ENCODE data around the gene ARFRP1. TPM values are rescaled to one million over a fixed set of nuclear protein-coding genes. Genes with fewer than 3 reads are reported as not detected.

ARFRP1 gene
- total RNA-seq, 1 donor from 2014 or later: 49.4 TPM

DNA sequence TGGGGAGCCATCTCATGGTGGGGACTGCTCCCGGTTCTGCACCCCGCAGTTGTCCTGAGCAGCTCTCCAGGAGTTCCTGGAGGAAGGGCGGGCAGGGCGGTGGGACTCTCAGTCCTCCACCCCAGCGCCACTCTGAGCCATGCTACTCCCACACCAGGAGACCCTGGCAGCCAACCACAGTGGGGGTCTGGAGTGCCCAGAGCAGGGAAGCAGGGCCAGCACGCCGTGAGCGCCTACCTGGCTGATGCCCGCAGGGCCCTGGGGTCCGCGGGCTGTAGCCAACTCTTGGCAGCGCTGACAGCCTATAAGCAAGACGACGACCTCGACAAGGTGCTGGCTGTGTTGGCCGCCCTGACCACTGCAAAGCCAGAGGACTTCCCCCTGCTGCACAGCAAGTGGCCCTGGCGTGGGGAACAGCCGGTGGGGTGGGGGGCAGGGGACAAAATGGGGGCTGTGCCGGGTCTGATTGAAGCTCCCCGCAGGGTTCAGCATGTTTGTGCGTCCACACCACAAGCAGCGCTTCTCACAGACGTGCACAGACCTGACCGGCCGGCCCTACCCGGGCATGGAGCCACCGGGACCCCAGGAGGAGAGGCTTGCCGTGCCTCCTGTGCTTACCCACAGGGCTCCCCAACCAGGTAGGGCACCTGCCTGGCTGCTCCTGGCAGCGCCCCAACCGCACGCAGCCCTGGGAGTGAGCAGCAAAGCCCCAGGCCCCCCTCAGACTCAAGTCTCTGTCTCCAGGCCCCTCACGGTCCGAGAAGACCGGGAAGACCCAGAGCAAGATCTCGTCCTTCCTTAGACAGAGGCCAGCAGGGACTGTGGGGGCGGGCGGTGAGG, 13.0 kb downstream of the ARFRP1 start:
- H3K27me3 ChIP-seq: no peaks in the 10 kb centered on the region
- DNase-seq (no peak), ATAC-seq (no peak)
- H3K4me1 ChIP-seq: peaks cover 16% of the 10 kb centered on the region
- H3K4me3 ChIP-seq: no peak overlapping the region
- TF ChIP-seq CTCF (IDR thresholded peaks at IDR 0.05): no peak
- intact Hi-C loops (cut with DNase I): no loop called here
- no peak overlapping the region for H3K27ac ChIP-seq
- no peaks in the 10 kb centered on the region for H3K9me3 ChIP-seq
- peaks cover 15% of the 10 kb centered on the region for H3K36me3 ChIP-seq

DNA sequence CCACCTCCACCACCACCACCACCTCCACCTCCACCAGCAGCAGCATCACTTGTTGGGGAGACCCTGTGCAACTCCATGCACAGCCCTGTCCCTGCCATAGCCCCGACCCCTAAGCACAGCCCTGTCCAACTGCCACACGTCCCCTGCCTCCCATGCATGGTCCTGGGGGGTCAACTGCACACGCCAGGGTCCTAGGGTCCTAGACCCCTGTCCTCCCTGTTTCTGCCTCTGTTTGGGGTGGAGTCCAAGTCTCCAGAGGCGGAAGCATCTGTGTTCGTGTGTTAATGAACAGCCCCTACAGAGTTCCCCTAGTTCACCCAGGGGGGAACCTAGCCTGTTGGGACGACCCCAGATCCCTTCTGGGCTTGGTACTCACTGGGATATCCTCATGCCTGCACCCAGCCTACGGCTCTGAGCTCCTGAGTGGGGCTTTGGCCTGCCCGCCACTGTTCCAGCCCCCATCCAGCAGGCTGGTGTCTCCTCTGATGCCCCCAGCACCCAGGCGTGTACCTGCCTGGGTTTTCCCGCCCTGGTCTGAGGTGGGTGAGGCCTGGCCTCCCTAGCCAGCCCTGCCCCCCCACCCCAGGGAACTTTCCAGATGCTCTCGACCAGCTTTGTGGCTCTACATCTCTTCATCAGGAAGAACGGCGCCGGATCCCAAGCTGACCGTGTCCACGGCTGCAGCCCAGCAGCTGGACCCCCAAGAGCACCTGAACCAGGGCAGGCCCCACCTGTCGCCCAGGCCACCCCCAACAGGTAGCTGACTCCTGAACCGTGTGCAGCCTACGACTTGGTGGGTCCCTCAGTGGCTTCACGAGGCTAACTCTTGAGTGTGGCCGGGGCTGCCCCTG, 13.8 kb downstream of the ARFRP1 start:
- intact Hi-C loops (cut with DNase I): no loop called here
- DNase-seq (no peak), ATAC-seq (no peak)
- TF ChIP-seq CTCF (IDR thresholded peaks at IDR 0.05): no peak
- no peaks in the 10 kb centered on the region for H3K27me3 ChIP-seq
- H3K9me3 ChIP-seq: no peaks in the 10 kb centered on the region
- H3K36me3 ChIP-seq: peaks cover 15% of the 10 kb centered on the region
- no peak overlapping the region for H3K27ac ChIP-seq
- no peak overlapping the region for H3K4me3 ChIP-seq
- peaks cover 20% of the 10 kb centered on the region for H3K4me1 ChIP-seq

DNA sequence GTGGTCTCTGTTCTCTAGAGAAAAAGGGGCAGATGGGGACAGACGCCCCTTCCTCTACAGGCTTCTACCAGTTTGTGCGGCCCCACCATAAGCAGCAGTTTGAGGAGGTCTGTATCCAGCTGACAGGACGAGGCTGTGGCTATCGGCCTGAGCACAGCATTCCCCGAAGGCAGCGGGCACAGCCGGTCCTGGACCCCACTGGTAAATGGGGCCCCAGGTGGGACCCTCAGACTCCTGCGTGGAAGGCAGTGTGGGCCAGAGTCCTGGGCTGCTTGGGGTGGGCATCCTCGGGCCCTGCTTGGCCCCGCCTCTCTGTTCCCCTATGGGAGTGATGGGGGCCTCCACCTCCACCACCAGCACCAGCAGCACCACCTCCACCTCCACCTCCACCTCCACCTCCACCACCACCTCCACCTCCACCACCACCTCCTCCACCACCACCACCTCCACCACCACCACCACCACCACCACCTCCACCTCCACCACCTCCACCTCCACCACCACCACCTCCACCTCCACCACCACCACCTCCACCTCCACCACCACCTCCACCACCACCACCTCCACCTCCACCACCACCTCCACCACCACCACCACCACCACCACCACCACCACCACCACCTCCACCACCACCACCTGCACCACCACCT, 14.6 kb downstream of the ARFRP1 start:
- no peaks in the 10 kb centered on the region for H3K9me3 ChIP-seq
- no peak overlapping the region for H3K27ac ChIP-seq
- no peaks in the 10 kb centered on the region for H3K27me3 ChIP-seq
- H3K4me3 ChIP-seq: no peak overlapping the region
- peaks cover 15% of the 10 kb centered on the region for H3K36me3 ChIP-seq
- ATAC-seq: no peak
- no peak for TF ChIP-seq CTCF (IDR thresholded peaks at IDR 0.05)
- intact Hi-C loops (cut with DNase I): no loop called here
- DNase-seq: no peak
- peaks cover 27% of the 10 kb centered on the region for H3K4me1 ChIP-seq

- Histone ChIP-seq H3K27me3 (no peaks in the 10 kb centered on the region), H3K36me3 (peaks cover 15% of the 10 kb centered on the region), H3K9me3 (no peaks in the 10 kb centered on the region), H3K27ac (peak overlapping the region; percentile 63), H3K4me1 (peaks cover 33% of the 10 kb centered on the region), H3K4me3 (no peak overlapping the region)
- intact Hi-C loops (cut with DNase I): no loop called here
- ATAC-seq: no peak
- DNase-seq: no peak
- TF ChIP-seq CTCF (IDR thresholded peaks at IDR 0.05): no peak
Measured at GRCh38 chr20:63692436-63693082, 15.2 kb downstream of the ARFRP1 start.

- DNase-seq: no peak
- ATAC-seq: no peak
Measured at GRCh38 chr20:63691711-63692435, 15.9 kb downstream of the ARFRP1 start.

More at GRCh38 chr20:63691711-63692435, 15.9 kb downstream of the ARFRP1 start:
- TF ChIP-seq CTCF (IDR thresholded peaks at IDR 0.05): no peak
- Histone ChIP-seq H3K9me3 (no peaks in the 10 kb centered on the region), H3K27me3 (no peaks in the 10 kb centered on the region), H3K36me3 (peaks cover 15% of the 10 kb centered on the region), H3K27ac (peak overlapping the region; percentile 63), H3K4me3 (no peak overlapping the region), H3K4me1 (peaks cover 33% of the 10 kb centered on the region)
- intact Hi-C loops (cut with DNase I): no loop called here

All from upper lobe of right lung (tissue), 1 donor.